Omental fat pad (tissue), 4 donors: ENCODE measurements around the gene SLC25A19. TPM values are rescaled to one million over a fixed set of nuclear protein-coding genes. Genes with fewer than 3 reads are reported as not detected.

Experiments used
- ATAC-seq: fragments of 150-250 bp; one replicate; pipeline ENCODE4 v1.9.1; 2016; ENCODE audit warnings: mild to moderate bottlenecking, moderate library complexity; ENCODE audit not compliant: low FRiP score
- DNase-seq: peaks from one replicate; pipeline ENCODE4 v3.0.0-alpha.2; 2019; ENCODE audit warnings: low spot score
- CTCF ChIP-seq, 3 donors: fragments of 450-650 bp; IDR thresholded peaks; one replicate each; pipeline ENCODE4 v1.5.1; 2016 to 2017; ENCODE audit warnings: antibody characterized with exemption in 3 of 3, mild to moderate bottlenecking in 3 of 3, moderate library complexity in 2 of 3
- total RNA-seq, 4 donors: library from RNA; depleted of rRNA; stranded (reverse); fragments of >200 nt; gene quantifications; one replicate each; pipeline ENCODE4 v1.1.0, GENCODE V29; 2016

The SLC25A19 gene
- total RNA-seq, 4 donors from 2014 or later, result 14.2 to 30.4 (median 19.5) TPM

GRCh38 chr17:75271233-75271954 lies 17.8 kb downstream of the SLC25A19 start:
- no peak for DNase-seq
- ATAC-seq, result peak; percentile 86
- peak in 2 of 3 donors; percentile 62 to 94 for TF ChIP-seq CTCF (IDR thresholded peaks at IDR 0.05)

DNA sequence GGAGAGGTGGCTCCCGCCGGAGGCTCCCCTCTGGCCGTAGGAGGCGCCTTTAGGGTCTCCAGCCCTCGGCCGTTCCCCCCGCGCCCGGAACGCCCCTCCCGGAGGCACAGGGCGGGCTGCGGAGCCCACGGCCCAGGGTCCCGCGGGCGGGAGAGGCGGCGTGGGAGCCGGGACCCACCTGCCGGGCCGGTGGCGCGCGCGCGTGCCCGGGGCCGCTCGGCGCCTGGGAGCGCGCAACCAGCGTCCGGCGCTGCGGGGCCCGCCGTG lies 18.3 kb downstream of the SLC25A19 start, which contains the start of gene MIF4GD:
Gene MIF4GD, minus strand, starts transcription at position 266 of the 267 bp plus-strand sequence. CDS start 1,036 bp downstream, outside the sequence.
- DNase-seq (no peak), ATAC-seq (no peak)
- TF ChIP-seq CTCF (IDR thresholded peaks at IDR 0.05), result no peak

DNA sequence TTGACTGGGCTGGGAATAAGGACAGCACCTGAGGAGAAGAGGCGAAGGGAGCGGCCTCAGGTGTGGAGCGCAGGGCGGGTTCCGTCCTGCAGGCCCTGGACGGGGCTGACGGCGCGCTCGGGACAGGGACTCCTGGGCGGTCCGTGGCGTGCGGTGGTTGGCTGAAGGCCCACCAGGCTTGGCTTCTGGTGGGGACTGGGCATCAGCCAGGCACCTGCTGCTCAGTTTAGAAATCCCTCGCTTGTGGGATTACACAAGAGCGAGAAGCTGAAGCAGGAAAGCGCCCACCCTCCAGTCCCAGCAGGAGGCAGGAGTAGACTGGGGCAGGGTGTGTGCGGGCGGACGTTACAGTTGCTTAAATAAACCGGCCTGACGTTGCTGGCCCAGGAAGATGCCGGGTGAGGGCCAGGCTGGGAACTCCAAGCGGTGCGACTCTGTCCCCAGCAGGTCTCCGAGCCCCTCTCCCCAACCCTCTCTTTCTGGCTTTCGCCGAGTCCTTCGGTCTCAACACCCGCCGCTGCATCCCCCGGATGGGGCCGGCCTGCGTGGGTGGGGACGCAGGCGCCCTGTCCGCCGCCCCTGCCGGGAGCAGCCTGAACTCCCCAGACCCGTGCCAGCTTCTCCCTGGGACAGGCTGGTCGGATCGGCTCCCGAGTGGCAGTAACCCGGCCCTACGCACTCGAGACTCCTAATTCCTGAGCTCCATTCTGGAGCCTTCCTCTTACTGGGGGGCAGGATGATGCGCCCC lies 18.8 kb downstream of the SLC25A19 start:
- ATAC-seq, result peak; percentile 79
- TF ChIP-seq CTCF (IDR thresholded peaks at IDR 0.05), result no peak
- DNase-seq, result peak; percentile 46

DNA sequence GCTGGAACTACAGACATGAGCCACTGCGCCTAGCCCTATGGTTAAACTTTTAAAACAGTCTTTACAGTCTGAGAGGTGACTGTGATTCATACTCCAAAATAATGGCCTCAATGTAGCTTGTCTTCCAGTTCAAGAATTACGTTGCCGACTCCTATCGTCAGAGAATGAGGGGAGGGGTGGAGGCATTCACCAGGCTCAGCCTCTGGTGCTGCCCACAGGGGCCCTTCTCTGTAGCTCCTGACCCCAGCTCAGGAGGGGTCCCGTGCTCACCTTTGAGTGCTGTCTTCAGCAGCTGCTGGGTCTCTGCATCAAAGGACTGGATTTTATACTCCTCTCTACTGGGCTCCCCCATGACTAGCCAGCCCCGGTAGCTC lies 19.4 kb downstream of the SLC25A19 start:
- DNase-seq (no peak), ATAC-seq (no peak)
- no peak for TF ChIP-seq CTCF (IDR thresholded peaks at IDR 0.05)

GRCh38 chr17:75267411-75268232 lies 21.6 kb downstream of the SLC25A19 start:
- no peak for ATAC-seq
- no peak for TF ChIP-seq CTCF (IDR thresholded peaks at IDR 0.05)
- no peak for DNase-seq

DNA sequence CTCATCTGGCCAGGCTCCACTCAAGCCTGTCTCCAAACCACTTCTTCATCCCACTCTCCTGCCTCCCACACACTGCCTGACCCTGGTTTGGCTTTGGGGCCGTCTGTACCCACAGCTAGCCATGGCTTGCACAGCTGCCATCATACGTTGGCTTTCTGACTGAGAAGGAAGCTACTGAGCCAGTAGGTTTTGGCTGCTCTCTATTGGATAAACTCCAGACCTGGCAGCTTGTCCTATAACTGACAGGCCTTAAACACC lies 22.2 kb downstream of the SLC25A19 start:
- DNase-seq, result no peak
- ATAC-seq, result no peak
- no peak for TF ChIP-seq CTCF (IDR thresholded peaks at IDR 0.05)
